ENCODE measurements around the gene FBXO44. TPM values are rescaled to one million over a fixed set of nuclear protein-coding genes. Genes with fewer than 3 reads are reported as not detected.

FBXO44 gene
- total RNA-seq, 1 donor from 2014 or later = 20.2 TPM

DNA sequence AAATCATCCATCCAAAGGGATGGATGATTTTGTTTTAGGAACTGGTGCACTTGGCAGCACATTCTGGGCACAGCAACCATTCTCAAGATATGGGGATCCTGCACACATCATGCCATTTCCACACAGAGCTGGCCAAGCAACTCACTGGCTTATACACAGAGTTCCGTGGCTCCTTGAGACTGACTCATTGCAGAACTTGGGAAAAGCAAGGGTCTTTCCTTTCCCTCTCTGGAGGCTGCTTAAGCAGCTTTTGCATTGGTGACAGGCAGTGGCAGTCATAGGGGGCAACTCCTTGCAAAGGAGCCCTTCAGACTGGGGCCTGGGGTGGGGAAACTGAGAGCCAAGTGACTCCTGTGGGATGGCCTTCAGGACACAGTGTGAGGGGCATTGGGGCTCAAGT, 28.1 kb downstream of the FBXO44 start:
- no peaks in the 10 kb centered on the region for H3K36me3 ChIP-seq
- no peak overlapping the region for H3K27ac ChIP-seq (replicated peaks)
- TF ChIP-seq, protein P1, sequence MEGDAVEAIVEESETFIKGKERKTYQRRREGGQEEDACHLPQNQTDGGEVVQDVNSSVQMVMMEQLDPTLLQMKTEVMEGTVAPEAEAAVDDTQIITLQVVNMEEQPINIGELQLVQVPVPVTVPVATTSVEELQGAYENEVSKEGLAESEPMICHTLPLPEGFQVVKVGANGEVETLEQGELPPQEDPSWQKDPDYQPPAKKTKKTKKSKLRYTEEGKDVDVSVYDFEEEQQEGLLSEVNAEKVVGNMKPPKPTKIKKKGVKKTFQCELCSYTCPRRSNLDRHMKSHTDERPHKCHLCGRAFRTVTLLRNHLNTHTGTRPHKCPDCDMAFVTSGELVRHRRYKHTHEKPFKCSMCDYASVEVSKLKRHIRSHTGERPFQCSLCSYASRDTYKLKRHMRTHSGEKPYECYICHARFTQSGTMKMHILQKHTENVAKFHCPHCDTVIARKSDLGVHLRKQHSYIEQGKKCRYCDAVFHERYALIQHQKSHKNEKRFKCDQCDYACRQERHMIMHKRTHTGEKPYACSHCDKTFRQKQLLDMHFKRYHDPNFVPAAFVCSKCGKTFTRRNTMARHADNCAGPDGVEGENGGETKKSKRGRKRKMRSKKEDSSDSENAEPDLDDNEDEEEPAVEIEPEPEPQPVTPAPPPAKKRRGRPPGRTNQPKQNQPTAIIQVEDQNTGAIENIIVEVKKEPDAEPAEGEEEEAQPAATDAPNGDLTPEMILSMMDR (IDR thresholded peaks at IDR 0.05; ENCODE audit: borderline replicate concordance) = no peak
- no peaks in the 10 kb centered on the region for H3K9me3 ChIP-seq (replicated peaks)
- DNase-seq = no peak
- peaks cover 24% of the 10 kb centered on the region for H3K27me3 ChIP-seq (ENCODE audit: low read depth)
- no peak overlapping the region for H3K4me3 ChIP-seq
- intact Hi-C loops (cut with micrococcal nuclease) = no loop called here
- H3K4me1 ChIP-seq = peaks cover 28% of the 10 kb centered on the region

DNA sequence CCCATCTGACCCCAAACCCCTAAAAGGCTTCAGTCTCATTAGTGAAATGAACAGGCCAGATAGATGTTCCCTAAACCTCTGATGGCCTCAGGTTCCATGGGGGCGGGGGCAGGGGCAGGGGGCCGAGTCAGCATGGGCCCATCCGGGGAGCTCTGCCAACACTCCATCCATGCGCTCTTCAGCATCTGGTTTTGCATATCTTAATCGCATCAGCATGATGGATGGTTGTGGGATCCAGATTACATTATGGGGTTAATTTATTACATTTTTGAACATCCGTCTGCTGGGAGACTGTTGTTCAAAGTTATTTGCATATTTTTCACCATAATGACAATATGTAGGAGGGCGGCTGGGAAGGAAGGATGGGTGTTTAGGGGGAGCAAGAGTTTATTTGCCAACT, 29.4 kb downstream of the FBXO44 start:
- peaks cover 37% of the 10 kb centered on the region for H3K27me3 ChIP-seq (ENCODE audit: low read depth)
- intact Hi-C loops (cut with micrococcal nuclease) = no loop called here
- H3K4me1 ChIP-seq = peaks cover 28% of the 10 kb centered on the region
- TF ChIP-seq, protein P1 (IDR thresholded peaks at IDR 0.05; ENCODE audit: borderline replicate concordance) = no peak
- H3K36me3 ChIP-seq = no peaks in the 10 kb centered on the region
- H3K9me3 ChIP-seq (replicated peaks) = no peaks in the 10 kb centered on the region
- no peak overlapping the region for H3K27ac ChIP-seq (replicated peaks)
- no peak for DNase-seq
- H3K4me3 ChIP-seq = no peak overlapping the region

DNA sequence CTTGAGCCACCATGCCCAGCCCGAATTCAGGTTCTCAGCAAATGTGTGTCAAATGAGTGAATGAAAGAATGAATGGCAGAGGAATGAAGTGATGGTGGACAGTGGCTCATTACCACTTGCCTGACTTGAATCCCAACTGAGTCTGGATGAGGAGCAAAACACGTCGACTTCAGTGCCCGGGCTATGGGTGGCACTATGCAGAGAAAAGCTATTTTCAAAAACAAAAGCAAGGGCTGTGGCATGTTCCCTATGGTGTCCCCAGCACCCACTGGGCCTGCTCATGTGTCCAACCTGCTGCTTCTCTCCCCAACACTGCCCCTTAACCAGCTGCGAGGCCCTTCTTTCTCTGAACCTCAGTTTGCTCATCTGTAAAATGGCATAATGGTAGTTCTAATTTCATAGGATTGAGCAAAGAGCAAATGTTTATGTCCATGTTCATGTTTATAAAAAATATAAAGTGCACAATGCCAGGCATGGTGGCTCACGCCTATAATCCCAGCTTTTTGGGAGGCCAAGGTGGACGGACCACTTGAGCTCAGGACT, 30.6 kb downstream of the FBXO44 start:
- Histone ChIP-seq H3K27me3 (ENCODE audit: low read depth) (peaks cover 49% of the 10 kb centered on the region), H3K4me3 (no peak overlapping the region), H3K4me1 (peaks cover 20% of the 10 kb centered on the region), H3K27ac (replicated peaks) (no peak overlapping the region), H3K9me3 (replicated peaks) (no peaks in the 10 kb centered on the region), H3K36me3 (no peaks in the 10 kb centered on the region)
- TF ChIP-seq, protein P1 (IDR thresholded peaks at IDR 0.05; ENCODE audit: borderline replicate concordance) = no peak
- DNase-seq = no peak
- intact Hi-C loops (cut with micrococcal nuclease) = no loop called here

DNA sequence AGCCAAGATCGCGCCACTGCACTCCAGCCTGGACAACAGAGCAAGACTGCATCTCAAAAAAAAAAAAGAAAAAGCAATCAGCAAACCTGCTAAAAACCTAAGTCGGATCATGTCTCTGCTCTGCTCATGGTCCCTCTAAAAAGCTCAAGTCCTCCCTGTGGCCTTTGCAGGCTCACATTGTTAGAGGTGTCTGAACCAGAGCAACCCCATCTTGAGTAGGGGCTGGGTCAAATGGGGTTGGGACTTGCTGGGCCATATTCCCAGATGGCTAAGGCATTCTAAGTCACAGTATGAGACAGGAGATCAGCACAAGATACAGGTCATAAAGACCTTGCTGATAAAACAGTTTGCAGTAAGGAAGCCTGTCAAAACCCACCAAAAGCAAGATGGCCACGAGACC, 33.8 kb downstream of the FBXO44 start:
- no peaks in the 10 kb centered on the region for H3K9me3 ChIP-seq (replicated peaks)
- no peak for DNase-seq
- H3K36me3 ChIP-seq = no peaks in the 10 kb centered on the region
- TF ChIP-seq, protein P1 (IDR thresholded peaks at IDR 0.05; ENCODE audit: borderline replicate concordance) = no peak
- H3K27ac ChIP-seq (replicated peaks) = no peak overlapping the region
- H3K4me1 ChIP-seq = peaks cover 14% of the 10 kb centered on the region
- H3K27me3 ChIP-seq (ENCODE audit: low read depth) = peaks cover 81% of the 10 kb centered on the region
- intact Hi-C loops (cut with micrococcal nuclease) = no loop called here
- H3K4me3 ChIP-seq = no peak overlapping the region

DNA sequence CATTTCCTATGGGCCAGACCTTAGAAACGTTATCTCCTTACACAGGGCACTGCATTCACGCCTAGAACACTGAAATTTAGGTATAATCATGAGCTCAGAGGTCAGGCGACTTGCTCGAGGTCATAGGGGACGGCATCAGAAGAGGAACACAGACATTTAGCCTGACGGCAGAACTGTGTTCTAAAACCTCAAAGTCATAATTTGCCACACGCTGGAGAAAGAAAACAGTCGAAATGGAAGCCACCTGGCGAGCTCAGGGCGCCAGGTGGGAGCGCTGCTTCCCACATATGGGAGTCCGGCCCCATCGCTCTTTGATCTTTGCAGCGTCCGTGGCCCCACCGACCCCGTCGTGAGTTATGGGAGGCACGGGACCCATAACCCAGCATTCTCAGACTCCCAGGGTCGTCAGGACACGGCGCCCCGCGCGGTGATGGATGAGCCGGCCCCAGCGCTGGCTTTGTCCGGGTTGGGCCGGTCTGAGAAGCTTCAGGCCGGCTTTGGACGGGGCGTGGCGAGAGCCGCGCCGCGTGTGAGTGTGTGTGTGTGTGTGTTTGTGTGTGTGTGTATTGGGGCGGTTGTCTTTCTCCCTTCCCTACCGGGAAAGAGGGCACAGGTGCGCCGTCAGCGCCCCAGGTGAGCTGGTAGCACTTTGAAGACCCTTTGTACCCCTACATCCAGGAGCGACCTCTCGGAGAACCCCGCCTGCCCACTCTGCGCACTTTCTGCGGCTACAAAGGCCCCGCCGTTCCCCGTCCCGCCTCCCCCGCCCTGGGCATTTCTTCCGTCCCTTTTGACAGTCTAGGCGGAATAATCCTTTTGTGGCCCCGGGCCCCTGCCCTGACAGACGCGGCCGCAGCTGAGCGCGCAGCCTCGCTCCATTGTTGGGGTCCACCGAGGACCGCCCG, 36.0 kb downstream of the FBXO44 start:
- TF ChIP-seq, protein P1 (IDR thresholded peaks at IDR 0.05; ENCODE audit: borderline replicate concordance) = no peak
- Histone ChIP-seq H3K36me3 (no peaks in the 10 kb centered on the region), H3K9me3 (replicated peaks) (no peaks in the 10 kb centered on the region), H3K4me3 (peak overlapping the region; percentile 53), H3K27ac (replicated peaks) (no peak overlapping the region), H3K4me1 (peaks cover 14% of the 10 kb centered on the region), H3K27me3 (ENCODE audit: low read depth) (peaks cover 91% of the 10 kb centered on the region)
- no peak for DNase-seq
- intact Hi-C loops (cut with micrococcal nuclease) = no loop called here

All from left ventricle myocardium inferior (tissue), 1 donor.